Prostate gland (tissue), 2 donors: ENCODE results near the gene CDKL5.

Experiments
- POLR2A ChIP-seq: fragments of 450-650 bp; IDR thresholded peaks from one replicate; pipeline ENCODE4 v1.6.1; 2016; ENCODE audit warnings: antibody characterized with exemption, mild to moderate bottlenecking
- TF ChIP-seq, protein P1 (sequence below), 4 experiments: fragments of 200-600 bp in 2 of 4; fragments of 450-650 bp in 2 of 4; sonication (generic) in 2 of 4; IDR thresholded peaks; 1 replicate in 3 of 4; 2 replicates in 1 of 4; pipeline ENCODE4 v1.5.1; 2016 to 2019; ENCODE audit warnings: antibody characterized with exemption in 4 of 4, mild to moderate bottlenecking in 2 of 4, moderate library complexity in 2 of 4

DNA sequence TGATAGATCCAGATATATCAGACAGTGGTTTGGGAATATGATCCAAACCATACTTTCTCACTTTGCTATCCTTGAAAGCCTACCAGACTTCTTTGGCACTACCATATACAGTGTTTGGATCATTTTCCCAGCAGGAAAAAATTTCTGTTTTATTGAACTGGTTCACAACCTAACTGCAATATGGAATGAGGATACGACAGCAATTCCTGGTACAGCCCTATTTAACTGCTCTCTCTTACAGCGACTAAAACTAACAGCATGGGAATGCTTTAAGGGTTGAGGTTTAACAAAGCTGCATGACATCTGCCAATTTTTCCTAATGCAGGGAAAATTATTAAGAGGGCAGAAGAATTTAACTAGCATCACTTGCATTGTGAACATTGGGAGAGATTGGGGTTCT, 199.2 kb downstream of the CDKL5 start:
- TF ChIP-seq, protein P1, sequence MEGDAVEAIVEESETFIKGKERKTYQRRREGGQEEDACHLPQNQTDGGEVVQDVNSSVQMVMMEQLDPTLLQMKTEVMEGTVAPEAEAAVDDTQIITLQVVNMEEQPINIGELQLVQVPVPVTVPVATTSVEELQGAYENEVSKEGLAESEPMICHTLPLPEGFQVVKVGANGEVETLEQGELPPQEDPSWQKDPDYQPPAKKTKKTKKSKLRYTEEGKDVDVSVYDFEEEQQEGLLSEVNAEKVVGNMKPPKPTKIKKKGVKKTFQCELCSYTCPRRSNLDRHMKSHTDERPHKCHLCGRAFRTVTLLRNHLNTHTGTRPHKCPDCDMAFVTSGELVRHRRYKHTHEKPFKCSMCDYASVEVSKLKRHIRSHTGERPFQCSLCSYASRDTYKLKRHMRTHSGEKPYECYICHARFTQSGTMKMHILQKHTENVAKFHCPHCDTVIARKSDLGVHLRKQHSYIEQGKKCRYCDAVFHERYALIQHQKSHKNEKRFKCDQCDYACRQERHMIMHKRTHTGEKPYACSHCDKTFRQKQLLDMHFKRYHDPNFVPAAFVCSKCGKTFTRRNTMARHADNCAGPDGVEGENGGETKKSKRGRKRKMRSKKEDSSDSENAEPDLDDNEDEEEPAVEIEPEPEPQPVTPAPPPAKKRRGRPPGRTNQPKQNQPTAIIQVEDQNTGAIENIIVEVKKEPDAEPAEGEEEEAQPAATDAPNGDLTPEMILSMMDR (IDR thresholded peaks at IDR 0.05) = no peak
- no peak for TF ChIP-seq POLR2A
